ENCODE measurements around the gene EBF3. TPM values are rescaled to one million over a fixed set of nuclear protein-coding genes. Genes with fewer than 3 reads are reported as not detected.

EBF3 gene
- total RNA-seq, 1 donor from 2014 or later = 544 TPM

- no peak for DNase-seq
- H3K4me3 Mint-ChIP-seq (ENCODE audit: unreplicated experiment) = peak overlapping the region; percentile 21
- no peak overlapping the region for H3K27ac Mint-ChIP-seq (ENCODE audit: unreplicated experiment)
- no peak for TF ChIP-seq CTCF (IDR thresholded peaks at IDR 0.05; ENCODE audit: partially characterized antibody, unreplicated experiment)
- peaks cover 67% of the 10 kb centered on the region for H3K9me3 Mint-ChIP-seq (ENCODE audit: unreplicated experiment)
- peaks cover 37% of the 10 kb centered on the region for H3K27me3 Mint-ChIP-seq (ENCODE audit: unreplicated experiment)
- H3K4me1 Mint-ChIP-seq (ENCODE audit: low read depth, unreplicated experiment) = peaks cover 76% of the 10 kb centered on the region
- peaks cover 4% of the 10 kb centered on the region for H3K36me3 Mint-ChIP-seq (ENCODE audit: unreplicated experiment)
These were observed 58.5 kb downstream of the EBF3 start for GRCh38 chr10:129905553-129905952.

- Mint-ChIP-seq H3K27ac (ENCODE audit: unreplicated experiment) (peak overlapping the region; percentile 45), H3K27me3 (ENCODE audit: unreplicated experiment) (peaks cover 35% of the 10 kb centered on the region), H3K4me1 (ENCODE audit: low read depth, unreplicated experiment) (peaks cover 79% of the 10 kb centered on the region), H3K9me3 (ENCODE audit: unreplicated experiment) (peaks cover 70% of the 10 kb centered on the region), H3K36me3 (ENCODE audit: unreplicated experiment) (peaks cover 12% of the 10 kb centered on the region), H3K4me3 (ENCODE audit: unreplicated experiment) (peak overlapping the region; percentile 7)
- TF ChIP-seq CTCF (IDR thresholded peaks at IDR 0.05; ENCODE audit: partially characterized antibody, unreplicated experiment) = no peak
- DNase-seq = no peak
These were observed 59.8 kb downstream of the EBF3 start for GRCh38 chr10:129904323-129904722.

GRCh38 chr10:129901389-129902006 is 62.6 kb downstream of the EBF3 start:
- TF ChIP-seq CTCF (IDR thresholded peaks at IDR 0.05; ENCODE audit: partially characterized antibody, unreplicated experiment) = no peak
- Mint-ChIP-seq H3K4me3 (ENCODE audit: unreplicated experiment) (peak overlapping the region; percentile 48), H3K36me3 (ENCODE audit: unreplicated experiment) (peaks cover 12% of the 10 kb centered on the region), H3K9me3 (ENCODE audit: unreplicated experiment) (peaks cover 73% of the 10 kb centered on the region), H3K27me3 (ENCODE audit: unreplicated experiment) (peaks cover 45% of the 10 kb centered on the region), H3K4me1 (ENCODE audit: low read depth, unreplicated experiment) (peaks cover 79% of the 10 kb centered on the region), H3K27ac (ENCODE audit: unreplicated experiment) (peak overlapping the region; percentile 49)
- no peak for DNase-seq

- Mint-ChIP-seq H3K4me1 (ENCODE audit: low read depth, unreplicated experiment) (peaks cover 78% of the 10 kb centered on the region), H3K9me3 (ENCODE audit: unreplicated experiment) (peaks cover 73% of the 10 kb centered on the region), H3K27me3 (ENCODE audit: unreplicated experiment) (peaks cover 49% of the 10 kb centered on the region), H3K36me3 (ENCODE audit: unreplicated experiment) (peaks cover 12% of the 10 kb centered on the region), H3K4me3 (ENCODE audit: unreplicated experiment) (peak overlapping the region; percentile 54), H3K27ac (ENCODE audit: unreplicated experiment) (peak overlapping the region; percentile 49)
- no peak for TF ChIP-seq CTCF (IDR thresholded peaks at IDR 0.05; ENCODE audit: partially characterized antibody, unreplicated experiment)
- no peak for DNase-seq
These were observed 63.2 kb downstream of the EBF3 start for GRCh38 chr10:129900825-129901224.

GRCh38 chr10:129899276-129900130 is 64.6 kb downstream of the EBF3 start:
- peak overlapping the region; percentile 70 for H3K4me3 Mint-ChIP-seq (ENCODE audit: unreplicated experiment)
- peaks cover 79% of the 10 kb centered on the region for H3K9me3 Mint-ChIP-seq (ENCODE audit: unreplicated experiment)
- DNase-seq = no peak
- H3K4me1 Mint-ChIP-seq (ENCODE audit: low read depth, unreplicated experiment) = peaks cover 85% of the 10 kb centered on the region
- peak overlapping the region; percentile 79 for H3K27ac Mint-ChIP-seq (ENCODE audit: unreplicated experiment)
- no peak for TF ChIP-seq CTCF (IDR thresholded peaks at IDR 0.05; ENCODE audit: partially characterized antibody, unreplicated experiment)
- peaks cover 59% of the 10 kb centered on the region for H3K27me3 Mint-ChIP-seq (ENCODE audit: unreplicated experiment)
- peaks cover 11% of the 10 kb centered on the region for H3K36me3 Mint-ChIP-seq (ENCODE audit: unreplicated experiment)

All from glutamatergic neuron (in vitro differentiated cells).